WERI-Rb-1 (cell line): ENCODE data around the gene UTS2.

Experiments
- DNase-seq: peaks from one replicate; pipeline ENCODE4 v3.0.0-alpha.2; 2020
- H3K27ac ChIP-seq: fragments of 250-450 bp; sonication (Bioruptor Pico); 2 replicates; pipeline ENCODE4 v1.5.1; 2020; ENCODE audit warnings: mild to moderate bottlenecking, moderate library complexity
- H3K27me3 ChIP-seq: fragments of 250-450 bp; sonication (Bioruptor Pico); 2 replicates; pipeline ENCODE4 v1.5.1; 2021; ENCODE audit warnings: mild to moderate bottlenecking, low read depth, moderate library complexity; ENCODE audit not compliant: insufficient read depth, severe bottlenecking
- H3K36me3 ChIP-seq: fragments of 250-450 bp; sonication (Bioruptor Pico); 2 replicates; pipeline ENCODE4 v1.5.1; 2020; ENCODE audit warnings: mild to moderate bottlenecking, moderate library complexity
- H3K4me3 ChIP-seq: 2 replicates; pipeline ENCODE4 v1.5.1; 2011; ENCODE audit warnings: low read depth, mild to moderate bottlenecking, control low read depth, low read length
- H3K9me3 ChIP-seq: fragments of 250-450 bp; sonication (Bioruptor Pico); 2 replicates; pipeline ENCODE4 v1.5.1; 2021; ENCODE audit warnings: mild to moderate bottlenecking, moderate library complexity; ENCODE audit not compliant: severe bottlenecking
- TF ChIP-seq, protein P1 (sequence below): IDR thresholded peaks from 2 replicates; pipeline ENCODE4 v1.5.1; 2011; ENCODE audit warnings: low read depth, mild to moderate bottlenecking, control low read depth, inconsistent platforms, low read length

The UTS2 gene, protein sequence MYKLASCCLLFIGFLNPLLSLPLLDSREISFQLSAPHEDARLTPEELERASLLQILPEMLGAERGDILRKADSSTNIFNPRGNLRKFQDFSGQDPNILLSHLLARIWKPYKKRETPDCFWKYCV

DNA sequence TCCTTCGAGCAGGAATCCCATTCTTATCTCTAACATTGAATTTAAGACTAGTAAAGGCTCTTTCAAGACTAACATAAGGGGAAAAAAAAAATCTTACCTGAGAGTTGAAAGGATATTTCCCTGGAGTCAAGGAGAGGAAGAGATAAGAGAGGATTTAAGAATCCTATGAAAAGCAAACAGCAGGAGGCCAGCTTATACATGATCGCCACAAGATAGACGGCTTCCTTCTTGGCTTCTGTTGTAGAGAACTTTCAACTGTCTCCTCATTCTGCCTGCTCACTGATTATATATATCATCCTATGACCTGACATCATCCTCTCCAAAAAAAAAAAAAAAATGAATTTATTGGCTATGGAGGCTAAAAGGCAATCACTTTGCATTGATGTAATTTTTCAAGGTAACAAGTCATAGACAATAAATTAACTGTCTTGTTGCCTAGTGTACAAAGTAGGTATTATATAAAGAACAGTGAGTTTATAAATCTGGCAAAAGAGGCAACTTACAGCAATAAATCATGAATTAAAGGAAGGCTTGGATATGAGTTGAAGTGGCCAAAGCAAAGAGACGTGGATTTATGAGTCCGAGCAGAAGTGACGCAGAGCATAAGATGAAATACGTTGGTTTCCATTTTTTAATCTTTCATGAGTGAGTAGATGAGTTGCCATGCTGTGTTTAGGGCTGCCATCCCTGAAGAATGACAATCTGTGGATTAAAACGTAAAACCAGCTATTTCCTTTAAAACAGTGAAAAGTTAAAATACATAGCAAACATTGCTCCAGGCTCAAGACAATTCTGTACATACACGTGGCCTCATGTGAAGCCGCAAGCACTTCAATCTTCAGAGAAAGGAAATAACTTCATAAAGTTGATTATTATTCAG, at the start of gene UTS2:
Gene UTS2 (minus strand): TSS at position 262 of the 880 bp plus-strand sequence. CDS start 62 bp downstream, at position 200.
- H3K27me3 ChIP-seq, result no peaks in the 10 kb centered on the region
- H3K27ac ChIP-seq, result no peak within 1 kb of the TSS
- H3K9me3 ChIP-seq, result no peaks in the 10 kb centered on the region
- no peak within 1 kb of the TSS for H3K4me3 ChIP-seq
- peak; percentile 29 for DNase-seq
- TF ChIP-seq, protein P1, sequence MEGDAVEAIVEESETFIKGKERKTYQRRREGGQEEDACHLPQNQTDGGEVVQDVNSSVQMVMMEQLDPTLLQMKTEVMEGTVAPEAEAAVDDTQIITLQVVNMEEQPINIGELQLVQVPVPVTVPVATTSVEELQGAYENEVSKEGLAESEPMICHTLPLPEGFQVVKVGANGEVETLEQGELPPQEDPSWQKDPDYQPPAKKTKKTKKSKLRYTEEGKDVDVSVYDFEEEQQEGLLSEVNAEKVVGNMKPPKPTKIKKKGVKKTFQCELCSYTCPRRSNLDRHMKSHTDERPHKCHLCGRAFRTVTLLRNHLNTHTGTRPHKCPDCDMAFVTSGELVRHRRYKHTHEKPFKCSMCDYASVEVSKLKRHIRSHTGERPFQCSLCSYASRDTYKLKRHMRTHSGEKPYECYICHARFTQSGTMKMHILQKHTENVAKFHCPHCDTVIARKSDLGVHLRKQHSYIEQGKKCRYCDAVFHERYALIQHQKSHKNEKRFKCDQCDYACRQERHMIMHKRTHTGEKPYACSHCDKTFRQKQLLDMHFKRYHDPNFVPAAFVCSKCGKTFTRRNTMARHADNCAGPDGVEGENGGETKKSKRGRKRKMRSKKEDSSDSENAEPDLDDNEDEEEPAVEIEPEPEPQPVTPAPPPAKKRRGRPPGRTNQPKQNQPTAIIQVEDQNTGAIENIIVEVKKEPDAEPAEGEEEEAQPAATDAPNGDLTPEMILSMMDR, result no peak
- no peaks in the 10 kb centered on the region for H3K36me3 ChIP-seq

DNA sequence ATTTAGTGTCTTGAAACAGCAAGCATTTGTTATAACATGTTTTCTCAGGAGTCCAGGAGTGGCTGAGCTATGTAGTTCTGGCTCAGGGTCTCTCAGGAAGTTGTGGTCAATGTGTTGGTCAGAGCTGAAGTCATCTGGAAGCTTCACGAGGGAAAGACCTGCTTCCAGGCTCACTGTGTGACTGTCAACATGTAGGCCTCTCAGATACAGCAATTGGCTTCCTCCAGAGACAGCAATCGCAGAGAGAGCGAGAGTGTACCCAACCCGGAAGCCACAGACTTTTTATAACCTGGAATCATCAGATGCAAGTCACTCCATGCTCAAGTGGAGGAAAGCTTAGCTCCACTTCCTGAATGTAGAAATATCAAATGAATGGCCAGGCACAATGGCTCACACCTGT, 46.9 kb upstream of the UTS2 start:
- Histone ChIP-seq H3K4me3 (no peak overlapping the region), H3K27me3 (no peaks in the 10 kb centered on the region), H3K36me3 (no peaks in the 10 kb centered on the region), H3K9me3 (no peaks in the 10 kb centered on the region), H3K27ac (no peak overlapping the region)
- no peak for DNase-seq
- TF ChIP-seq, protein P1, result no peak

GRCh38 chr1:7898962-7899361, 46.1 kb upstream of the UTS2 start:
- Histone ChIP-seq H3K9me3 (no peaks in the 10 kb centered on the region), H3K36me3 (no peaks in the 10 kb centered on the region), H3K4me3 (no peak overlapping the region), H3K27me3 (no peaks in the 10 kb centered on the region), H3K27ac (no peak overlapping the region)
- TF ChIP-seq, protein P1, result no peak
- no peak for DNase-seq

GRCh38 chr1:7896994-7897393, 44.1 kb upstream of the UTS2 start:
- Histone ChIP-seq H3K36me3 (no peaks in the 10 kb centered on the region), H3K9me3 (no peaks in the 10 kb centered on the region), H3K27me3 (no peaks in the 10 kb centered on the region), H3K27ac (no peak overlapping the region), H3K4me3 (no peak overlapping the region)
- TF ChIP-seq, protein P1, result no peak
- DNase-seq, result no peak

- H3K27ac ChIP-seq, result no peak overlapping the region
- H3K27me3 ChIP-seq, result no peaks in the 10 kb centered on the region
- no peak for DNase-seq
- no peak overlapping the region for H3K4me3 ChIP-seq
- no peaks in the 10 kb centered on the region for H3K9me3 ChIP-seq
- TF ChIP-seq, protein P1, result no peak
- no peaks in the 10 kb centered on the region for H3K36me3 ChIP-seq
Observed at GRCh38 chr1:7893529-7894180, 40.8 kb upstream of the UTS2 start.
